ENCODE measurements around the gene TRABD2B. TPM values are rescaled to one million over a fixed set of nuclear protein-coding genes. Genes with fewer than 3 reads are reported as not detected.
A peak's percentile ranks its signal among the peaks of the same experiment; 100 is the strongest.

TRABD2B gene
- total RNA-seq, 1 donor = under 0.01 TPM

DNA sequence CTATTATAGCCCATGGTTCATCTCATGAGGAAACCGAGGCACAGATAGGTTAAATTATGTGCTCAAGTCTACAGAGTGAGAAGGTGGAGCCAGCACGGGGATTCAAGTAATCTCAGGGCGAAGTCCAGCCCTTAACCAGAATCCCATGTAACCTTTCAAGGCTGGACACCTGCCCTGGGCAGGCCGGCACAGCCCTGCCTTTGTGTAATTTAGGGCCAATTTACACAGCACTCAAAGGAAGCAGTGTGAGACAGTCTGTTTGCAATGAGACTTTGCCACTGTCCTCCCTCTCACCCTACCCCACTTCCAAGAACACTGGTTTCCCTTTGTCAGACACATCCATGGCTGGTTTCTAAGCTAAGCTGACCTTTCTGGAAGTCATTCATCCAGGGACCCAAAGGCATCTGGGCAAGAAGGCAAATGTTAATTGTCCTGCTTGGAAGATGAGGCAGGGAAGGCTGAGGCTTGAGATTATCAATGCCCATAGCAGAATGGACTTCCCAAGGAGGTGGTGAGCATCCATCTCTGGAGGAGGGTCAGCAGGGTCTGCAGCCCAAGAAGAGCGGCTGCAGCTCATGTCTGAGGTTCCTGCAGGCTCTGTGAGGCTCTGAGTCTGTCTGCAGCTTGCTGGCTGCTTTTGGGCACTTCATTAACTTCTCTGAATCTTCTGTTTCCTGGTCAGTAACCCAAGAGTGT, 159.2 kb downstream of the TRABD2B start:
- no peaks in the 10 kb centered on the region for H3K9me3 ChIP-seq (ENCODE audit: low read depth, low read length)
- H3K36me3 ChIP-seq (ENCODE audit: insufficient read depth, low read length) = no peaks in the 10 kb centered on the region
- peak; percentile 27 for DNase-seq (ENCODE audit: insufficient read length, low spot score, missing footprints)
- no peak overlapping the region for H3K4me2 ChIP-seq (ENCODE audit: insufficient read depth, low read length)
- no peaks in the 10 kb centered on the region for H3K79me2 ChIP-seq (ENCODE audit: insufficient read depth, low read length)
- no peak overlapping the region for H2AFZ ChIP-seq (ENCODE audit: low read length)
- H3K27me3 ChIP-seq (ENCODE audit: insufficient read depth, low read length) = no peaks in the 10 kb centered on the region
- H3K4me1 ChIP-seq (ENCODE audit: insufficient read depth, low read length) = no peaks in the 10 kb centered on the region
- H3K4me3 ChIP-seq (ENCODE audit: insufficient read depth, low read length) = no peak overlapping the region
- H4K20me1 ChIP-seq (ENCODE audit: insufficient read depth, low read length) = no peaks in the 10 kb centered on the region
- H3K27ac ChIP-seq (ENCODE audit: low read depth, low read length) = no peak overlapping the region
- TF ChIP-seq, protein P1, sequence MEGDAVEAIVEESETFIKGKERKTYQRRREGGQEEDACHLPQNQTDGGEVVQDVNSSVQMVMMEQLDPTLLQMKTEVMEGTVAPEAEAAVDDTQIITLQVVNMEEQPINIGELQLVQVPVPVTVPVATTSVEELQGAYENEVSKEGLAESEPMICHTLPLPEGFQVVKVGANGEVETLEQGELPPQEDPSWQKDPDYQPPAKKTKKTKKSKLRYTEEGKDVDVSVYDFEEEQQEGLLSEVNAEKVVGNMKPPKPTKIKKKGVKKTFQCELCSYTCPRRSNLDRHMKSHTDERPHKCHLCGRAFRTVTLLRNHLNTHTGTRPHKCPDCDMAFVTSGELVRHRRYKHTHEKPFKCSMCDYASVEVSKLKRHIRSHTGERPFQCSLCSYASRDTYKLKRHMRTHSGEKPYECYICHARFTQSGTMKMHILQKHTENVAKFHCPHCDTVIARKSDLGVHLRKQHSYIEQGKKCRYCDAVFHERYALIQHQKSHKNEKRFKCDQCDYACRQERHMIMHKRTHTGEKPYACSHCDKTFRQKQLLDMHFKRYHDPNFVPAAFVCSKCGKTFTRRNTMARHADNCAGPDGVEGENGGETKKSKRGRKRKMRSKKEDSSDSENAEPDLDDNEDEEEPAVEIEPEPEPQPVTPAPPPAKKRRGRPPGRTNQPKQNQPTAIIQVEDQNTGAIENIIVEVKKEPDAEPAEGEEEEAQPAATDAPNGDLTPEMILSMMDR (IDR thresholded peaks at IDR 0.05; ENCODE audit: extremely low read depth, low read depth, low read length) = no peak

DNA sequence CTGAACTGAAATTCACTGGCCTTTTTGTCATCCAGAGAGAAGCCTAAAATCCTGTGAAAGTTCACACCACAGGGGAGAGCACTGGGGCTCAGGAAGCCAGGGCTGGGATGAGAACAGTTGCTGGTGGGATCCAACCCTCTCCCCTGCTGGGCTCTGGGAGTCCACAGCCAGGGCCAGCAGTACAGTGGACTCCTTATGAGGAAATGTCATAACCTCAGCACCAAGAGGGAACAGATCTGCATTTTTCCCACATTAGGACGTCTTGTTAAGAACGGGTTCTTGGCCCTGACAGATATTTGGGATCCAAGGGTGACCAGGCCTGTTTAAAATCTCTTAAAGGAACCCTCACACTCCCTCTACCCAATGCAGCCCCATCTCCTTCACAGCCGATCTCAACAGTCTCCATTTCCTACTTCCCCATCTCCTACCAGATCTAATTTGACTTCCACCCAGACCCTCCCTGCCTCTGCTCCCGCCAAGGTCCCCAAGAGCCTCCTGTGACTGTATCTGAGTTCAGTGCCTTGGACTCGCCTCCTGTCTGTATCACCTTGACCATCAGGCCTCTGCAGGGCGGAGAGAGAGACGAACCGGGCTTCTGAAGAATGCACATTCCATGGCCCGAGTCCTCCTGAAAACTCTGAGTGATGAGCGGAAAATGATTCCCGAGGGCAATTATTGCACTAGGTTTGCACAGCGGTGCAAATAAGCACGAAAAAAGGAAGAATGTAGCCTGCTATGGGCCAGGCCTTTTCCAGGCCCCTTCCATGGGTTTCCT, 159.9 kb downstream of the TRABD2B start:
- H3K27me3 ChIP-seq (ENCODE audit: insufficient read depth, low read length) = no peaks in the 10 kb centered on the region
- H3K9me3 ChIP-seq (ENCODE audit: low read depth, low read length) = no peaks in the 10 kb centered on the region
- H3K4me1 ChIP-seq (ENCODE audit: insufficient read depth, low read length) = no peaks in the 10 kb centered on the region
- no peak overlapping the region for H3K4me3 ChIP-seq (ENCODE audit: insufficient read depth, low read length)
- H4K20me1 ChIP-seq (ENCODE audit: insufficient read depth, low read length) = no peaks in the 10 kb centered on the region
- DNase-seq (ENCODE audit: insufficient read length, low spot score, missing footprints) = no peak
- H3K4me2 ChIP-seq (ENCODE audit: insufficient read depth, low read length) = no peak overlapping the region
- TF ChIP-seq, protein P1 (IDR thresholded peaks at IDR 0.05; ENCODE audit: extremely low read depth, low read depth, low read length) = no peak
- H2AFZ ChIP-seq (ENCODE audit: low read length) = no peak overlapping the region
- H3K79me2 ChIP-seq (ENCODE audit: insufficient read depth, low read length) = no peaks in the 10 kb centered on the region
- no peak overlapping the region for H3K27ac ChIP-seq (ENCODE audit: low read depth, low read length)
- H3K36me3 ChIP-seq (ENCODE audit: insufficient read depth, low read length) = no peaks in the 10 kb centered on the region

DNA sequence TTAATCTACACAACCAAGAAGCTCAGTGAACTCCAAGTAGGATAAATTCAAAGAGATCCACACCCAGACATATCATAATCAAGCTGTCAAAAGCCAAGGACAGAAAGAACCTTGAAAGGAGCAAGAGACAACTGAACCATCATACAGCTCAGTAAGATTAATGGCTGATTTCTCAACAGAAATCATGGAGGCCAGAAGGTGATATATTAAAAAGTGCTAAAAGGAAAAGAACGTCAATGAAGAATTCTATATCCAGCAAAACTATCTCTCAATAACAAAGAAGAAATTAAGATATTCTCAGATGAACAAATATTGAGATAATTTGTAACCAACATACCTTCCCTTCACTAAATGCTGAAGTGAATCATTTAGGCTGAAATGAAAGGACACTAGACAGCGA, 161.8 kb downstream of the TRABD2B start:
- Histone ChIP-seq H3K36me3 (ENCODE audit: insufficient read depth, low read length) (no peaks in the 10 kb centered on the region), H3K79me2 (ENCODE audit: insufficient read depth, low read length) (no peaks in the 10 kb centered on the region), H3K4me2 (ENCODE audit: insufficient read depth, low read length) (no peak overlapping the region), H3K4me1 (ENCODE audit: insufficient read depth, low read length) (no peaks in the 10 kb centered on the region), H3K9me3 (ENCODE audit: low read depth, low read length) (no peaks in the 10 kb centered on the region), H2AFZ (ENCODE audit: low read length) (no peak overlapping the region), H4K20me1 (ENCODE audit: insufficient read depth, low read length) (no peaks in the 10 kb centered on the region), H3K27ac (ENCODE audit: low read depth, low read length) (no peak overlapping the region), H3K4me3 (ENCODE audit: insufficient read depth, low read length) (no peak overlapping the region), H3K27me3 (ENCODE audit: insufficient read depth, low read length) (no peaks in the 10 kb centered on the region)
- no peak for DNase-seq (ENCODE audit: insufficient read length, low spot score, missing footprints)
- TF ChIP-seq, protein P1 (IDR thresholded peaks at IDR 0.05; ENCODE audit: extremely low read depth, low read depth, low read length) = no peak

DNA sequence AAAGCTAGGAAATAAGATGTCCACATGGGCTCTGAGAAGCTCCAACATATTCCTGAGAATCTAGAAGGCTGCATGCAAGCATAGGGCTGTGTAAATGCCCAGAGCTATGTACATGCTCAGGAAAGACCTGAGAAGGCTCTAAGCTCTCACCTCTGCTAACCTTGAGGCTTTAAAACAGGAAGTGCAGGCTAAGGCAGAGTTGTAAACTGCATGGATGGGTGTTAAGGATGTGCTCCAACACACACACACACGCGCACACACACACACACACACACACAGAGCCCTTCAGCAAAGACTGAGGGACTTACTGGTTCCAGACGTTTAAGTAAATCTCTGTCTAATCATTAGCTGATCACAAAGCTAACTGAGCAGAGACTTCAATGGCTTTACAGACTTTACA, 162.9 kb downstream of the TRABD2B start:
- no peaks in the 10 kb centered on the region for H3K79me2 ChIP-seq (ENCODE audit: insufficient read depth, low read length)
- no peak overlapping the region for H2AFZ ChIP-seq (ENCODE audit: low read length)
- no peaks in the 10 kb centered on the region for H3K27me3 ChIP-seq (ENCODE audit: insufficient read depth, low read length)
- H3K4me3 ChIP-seq (ENCODE audit: insufficient read depth, low read length) = no peak overlapping the region
- H4K20me1 ChIP-seq (ENCODE audit: insufficient read depth, low read length) = no peaks in the 10 kb centered on the region
- no peak overlapping the region for H3K27ac ChIP-seq (ENCODE audit: low read depth, low read length)
- no peaks in the 10 kb centered on the region for H3K36me3 ChIP-seq (ENCODE audit: insufficient read depth, low read length)
- H3K4me1 ChIP-seq (ENCODE audit: insufficient read depth, low read length) = no peaks in the 10 kb centered on the region
- H3K4me2 ChIP-seq (ENCODE audit: insufficient read depth, low read length) = no peak overlapping the region
- TF ChIP-seq, protein P1 (IDR thresholded peaks at IDR 0.05; ENCODE audit: extremely low read depth, low read depth, low read length) = no peak
- no peak for DNase-seq (ENCODE audit: insufficient read length, low spot score, missing footprints)
- H3K9me3 ChIP-seq (ENCODE audit: low read depth, low read length) = no peaks in the 10 kb centered on the region

All from osteoblast (primary cell).